Right lobe of liver (tissue), 4 donors: ENCODE data around the gene LILRB1.
A peak's percentile ranks its signal among the peaks of the same experiment; 100 is the strongest.

ENCODE experiments used
- POLR2A ChIP-seq: fragments of 450-650 bp; IDR thresholded peaks from one replicate; pipeline ENCODE4 v1.6.1; 2017; ENCODE audit warnings: antibody characterized with exemption, mild to moderate bottlenecking
- TF ChIP-seq, protein P1 (sequence below), 4 donors: fragments of 200-600 bp in 3 of 4; fragments of 450-650 bp in 1 of 4; IDR thresholded peaks; one replicate each; pipeline versions ENCODE4 v1.5.1 to v1.8.0; 2016 to 2022; ENCODE audit warnings: antibody characterized with exemption in 4 of 4, mild to moderate bottlenecking in 2 of 4
- donor health status: DM: no; HTN: no; CAD: no.
- donor health status: DM: no; HTN: no; CAD: no.
- donor health status: DM: no; HTN: yes; CAD: no.

DNA sequence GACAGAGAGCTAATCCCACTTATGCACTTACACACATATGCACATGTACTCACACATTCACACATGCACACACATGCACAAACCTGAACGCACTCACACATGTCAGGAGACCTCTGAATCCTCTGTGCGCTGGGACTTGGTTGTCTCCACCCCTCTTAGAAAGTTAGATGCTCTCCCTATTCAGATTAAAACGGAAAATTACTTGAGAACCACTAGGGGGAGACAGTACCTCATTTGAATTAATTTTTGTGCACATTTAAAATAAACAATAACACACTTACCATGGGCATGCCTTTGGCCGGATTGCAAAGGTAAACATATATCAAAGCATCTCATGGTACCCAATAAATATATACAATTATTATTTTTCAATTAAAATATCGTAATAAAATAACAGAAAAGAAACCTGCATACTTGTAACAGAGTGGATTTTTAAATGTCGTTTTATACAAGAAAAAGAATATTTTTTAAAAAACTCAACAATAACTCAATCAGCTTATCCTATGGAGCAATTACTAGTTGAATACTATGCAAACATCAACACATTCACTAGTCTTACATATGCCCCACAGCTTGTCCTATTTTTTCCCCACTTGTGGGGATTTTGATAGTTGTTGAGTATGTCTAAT lies 23.0 kb downstream of the LILRB1 start:
- TF ChIP-seq, protein P1, sequence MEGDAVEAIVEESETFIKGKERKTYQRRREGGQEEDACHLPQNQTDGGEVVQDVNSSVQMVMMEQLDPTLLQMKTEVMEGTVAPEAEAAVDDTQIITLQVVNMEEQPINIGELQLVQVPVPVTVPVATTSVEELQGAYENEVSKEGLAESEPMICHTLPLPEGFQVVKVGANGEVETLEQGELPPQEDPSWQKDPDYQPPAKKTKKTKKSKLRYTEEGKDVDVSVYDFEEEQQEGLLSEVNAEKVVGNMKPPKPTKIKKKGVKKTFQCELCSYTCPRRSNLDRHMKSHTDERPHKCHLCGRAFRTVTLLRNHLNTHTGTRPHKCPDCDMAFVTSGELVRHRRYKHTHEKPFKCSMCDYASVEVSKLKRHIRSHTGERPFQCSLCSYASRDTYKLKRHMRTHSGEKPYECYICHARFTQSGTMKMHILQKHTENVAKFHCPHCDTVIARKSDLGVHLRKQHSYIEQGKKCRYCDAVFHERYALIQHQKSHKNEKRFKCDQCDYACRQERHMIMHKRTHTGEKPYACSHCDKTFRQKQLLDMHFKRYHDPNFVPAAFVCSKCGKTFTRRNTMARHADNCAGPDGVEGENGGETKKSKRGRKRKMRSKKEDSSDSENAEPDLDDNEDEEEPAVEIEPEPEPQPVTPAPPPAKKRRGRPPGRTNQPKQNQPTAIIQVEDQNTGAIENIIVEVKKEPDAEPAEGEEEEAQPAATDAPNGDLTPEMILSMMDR (IDR thresholded peaks at IDR 0.05) = peak; percentile 37 to 61 (median 52)
- no peak for TF ChIP-seq POLR2A
